Cardiac ventricle fibroblast (primary cell): ENCODE measurements around the gene MAP3K2. TPM values are rescaled to one million over a fixed set of nuclear protein-coding genes. Genes with fewer than 3 reads are reported as not detected.

Experiments used
- total RNA-seq: library from RNA; depleted of rRNA; stranded (reverse); fragments of >200 nt; gene quantifications from 2 replicates; pipeline ENCODE4 v1.2.3, GENCODE V29; 2015

Gene MAP3K2, protein sequence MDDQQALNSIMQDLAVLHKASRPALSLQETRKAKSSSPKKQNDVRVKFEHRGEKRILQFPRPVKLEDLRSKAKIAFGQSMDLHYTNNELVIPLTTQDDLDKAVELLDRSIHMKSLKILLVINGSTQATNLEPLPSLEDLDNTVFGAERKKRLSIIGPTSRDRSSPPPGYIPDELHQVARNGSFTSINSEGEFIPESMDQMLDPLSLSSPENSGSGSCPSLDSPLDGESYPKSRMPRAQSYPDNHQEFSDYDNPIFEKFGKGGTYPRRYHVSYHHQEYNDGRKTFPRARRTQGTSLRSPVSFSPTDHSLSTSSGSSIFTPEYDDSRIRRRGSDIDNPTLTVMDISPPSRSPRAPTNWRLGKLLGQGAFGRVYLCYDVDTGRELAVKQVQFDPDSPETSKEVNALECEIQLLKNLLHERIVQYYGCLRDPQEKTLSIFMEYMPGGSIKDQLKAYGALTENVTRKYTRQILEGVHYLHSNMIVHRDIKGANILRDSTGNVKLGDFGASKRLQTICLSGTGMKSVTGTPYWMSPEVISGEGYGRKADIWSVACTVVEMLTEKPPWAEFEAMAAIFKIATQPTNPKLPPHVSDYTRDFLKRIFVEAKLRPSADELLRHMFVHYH
- total RNA-seq: 25.2 and 26.8 TPM in 2 replicates

DNA sequence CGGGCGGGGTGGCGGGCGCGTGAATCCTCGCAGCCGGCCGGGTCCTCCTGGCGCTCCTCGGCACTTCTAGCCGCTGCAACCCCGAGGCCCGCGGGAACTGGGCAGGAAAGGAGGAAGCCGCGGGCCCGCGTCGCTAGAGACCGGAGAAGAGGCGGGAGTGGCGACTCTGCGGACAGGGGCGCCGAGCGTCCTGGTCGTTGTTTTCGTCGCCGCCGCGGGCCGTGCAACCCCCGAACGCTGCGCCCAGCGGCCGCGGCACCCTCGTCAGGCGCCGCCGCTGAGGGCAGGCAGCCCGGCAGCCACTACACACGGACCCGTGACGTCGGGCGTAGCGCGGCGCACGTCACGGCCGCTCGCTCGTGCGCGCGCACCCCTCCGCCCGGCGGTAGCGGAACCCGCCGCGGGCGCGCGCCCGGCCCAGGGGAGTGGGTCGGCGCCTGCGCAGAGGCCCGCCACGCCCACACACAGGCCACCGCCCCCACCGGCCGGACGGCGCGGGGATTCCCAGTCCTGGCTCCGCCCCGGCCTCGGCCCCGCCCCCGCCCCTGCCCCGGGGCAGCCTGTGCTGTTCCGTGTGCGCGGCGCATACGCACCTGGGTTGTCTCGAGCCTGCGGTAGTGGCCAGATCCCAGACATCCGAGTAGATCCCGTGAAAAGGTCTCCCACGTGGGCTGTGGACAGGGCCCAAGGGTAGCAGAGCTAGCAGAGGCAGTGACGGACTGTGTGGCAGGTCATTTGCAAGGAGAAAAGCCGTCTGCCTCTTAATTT lies at the start of gene MAP3K2:
Gene MAP3K2, minus strand, starts transcription at position 321 of the 768 bp plus-strand sequence. CDS start 44,846 bp downstream, outside the sequence.

DNA sequence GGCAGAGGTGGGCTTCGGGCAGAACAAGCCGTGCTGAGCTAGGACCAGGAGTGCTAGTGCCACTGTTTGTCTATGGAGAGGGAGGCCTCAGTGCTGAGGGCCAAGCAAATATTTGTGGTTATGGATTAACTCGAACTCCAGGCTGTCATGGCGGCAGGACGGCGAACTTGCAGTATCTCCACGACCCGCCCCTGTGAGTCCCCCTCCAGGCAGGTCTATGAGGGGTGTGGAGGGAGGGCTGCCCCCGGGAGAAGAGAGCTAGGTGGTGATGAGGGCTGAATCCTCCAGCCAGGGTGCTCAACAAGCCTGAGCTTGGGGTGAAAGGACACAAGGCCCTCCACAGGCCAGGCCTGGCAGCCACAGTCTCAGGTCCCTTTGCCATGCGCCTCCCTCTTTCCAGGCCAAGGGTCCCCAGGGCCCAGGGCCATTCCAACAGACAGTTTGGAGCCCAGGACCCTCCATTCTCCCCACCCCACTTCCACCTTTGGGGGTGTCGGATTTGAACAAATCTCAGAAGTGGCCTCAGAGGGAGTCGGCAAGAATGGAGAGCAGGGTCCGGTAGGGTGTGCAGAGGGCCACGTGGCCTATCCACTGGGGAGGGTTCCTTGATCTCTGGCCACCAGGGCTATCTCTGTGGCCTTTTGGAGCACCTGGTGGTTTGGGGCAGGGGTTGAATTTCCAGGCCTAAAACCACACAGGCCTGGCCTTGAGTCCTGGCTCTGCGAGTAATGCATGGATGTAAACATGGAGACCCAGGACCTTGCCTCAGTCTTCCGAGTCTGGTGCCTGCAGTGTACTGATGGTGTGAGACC lies 30.7 kb upstream of the MAP3K2 start, which contains the start of gene PROC:
Gene PROC, plus strand, starts transcription at position 128 of the 812 bp plus-strand sequence. CDS start 1,516 bp downstream, outside the sequence.

DNA sequence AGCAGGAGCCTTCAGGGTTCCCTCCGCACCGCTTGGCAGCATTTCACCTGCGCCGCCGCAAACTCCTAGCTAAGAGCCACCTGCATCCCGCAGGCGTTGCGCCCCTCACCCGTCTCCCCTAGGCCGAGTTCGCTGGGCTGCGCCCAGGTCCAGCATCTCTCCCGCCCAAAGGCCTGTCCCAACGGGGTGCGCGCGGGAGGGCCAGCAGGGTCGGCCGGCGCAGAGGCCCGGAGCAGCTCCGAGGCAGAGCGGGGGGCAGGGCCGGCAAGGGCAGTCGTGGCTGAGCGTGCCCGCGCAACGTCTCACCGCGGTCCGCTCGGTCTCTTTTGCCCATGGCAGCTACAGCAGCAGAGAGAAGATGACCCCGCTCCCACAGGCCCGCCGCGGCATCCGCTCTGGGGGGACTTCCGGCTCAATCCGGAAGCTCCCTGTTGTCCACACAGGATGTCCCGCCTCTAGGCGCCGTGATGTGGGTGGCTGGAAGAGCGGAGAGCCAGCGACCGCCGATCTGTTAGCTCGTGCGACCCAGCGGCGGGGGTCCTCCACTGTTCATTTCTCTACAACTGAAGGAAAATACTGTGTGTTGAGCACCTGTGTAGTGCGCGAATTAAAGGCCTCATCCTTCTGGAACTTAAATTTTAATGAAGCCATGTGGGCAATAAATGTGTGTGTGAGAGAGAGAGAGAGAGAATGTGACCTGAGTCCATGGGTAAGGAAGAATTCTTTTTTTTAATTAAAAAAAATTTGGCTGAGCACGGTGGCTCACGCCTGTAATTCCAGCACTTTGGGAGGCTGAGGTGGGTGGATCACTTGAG lies 93.8 kb downstream of the MAP3K2 start, which contains the start of gene ERCC3:
Gene ERCC3, minus strand, starts transcription at position 397 of the 815 bp plus-strand sequence. Its CDS starts 63 bp downstream, at position 334.

Other genes with a start within 250 kb of the MAP3K2 start
- gene CYP27C1, start 167.7 kb downstream of the MAP3K2 start, total RNA-seq: not detected in 2 replicates
- 14.0 and 24.5 TPM in 2 replicates for gene ERCC3, start 93.8 kb downstream of the MAP3K2 start, total RNA-seq
- not detected in 2 replicates for gene PROC, start 30.5 kb upstream of the MAP3K2 start, total RNA-seq
- gene IWS1, start 138.5 kb upstream of the MAP3K2 start, total RNA-seq: 21.7 and 37.5 TPM in 2 replicates
- 0.06 TPM in 1 of 2 replicates, not detected in the other for gene MYO7B, start 147.7 kb upstream of the MAP3K2 start, total RNA-seq